HEK293T (cell line): ENCODE results near the gene HSD3B7.

Experiments used
- FOXM1 ChIP-seq: fragments of 450-650 bp; IDR thresholded peaks from 2 replicates; pipeline ENCODE4 v1.6.1; 2017; ENCODE audit warnings: mild to moderate bottlenecking, borderline replicate concordance
- SUZ12 ChIP-seq: fragments of 450-650 bp; IDR thresholded peaks from 2 replicates; pipeline ENCODE4 v1.6.1; 2016; ENCODE audit warnings: mild to moderate bottlenecking
- TARDBP ChIP-seq: fragments of 450-650 bp; IDR thresholded peaks from 2 replicates; pipeline ENCODE4 v1.6.1; 2016
- ZNF384 ChIP-seq: fragments of 450-650 bp; IDR thresholded peaks from 2 replicates; pipeline ENCODE4 v1.6.1; 2016

GRCh38 chr16:30985401-30986128, 558 bp downstream of the HSD3B7 start:
- TF ChIP-seq FOXM1 (no peak), SUZ12 (no peak), TARDBP (no peak), ZNF384 (no peak)
